B cell (primary cell): ENCODE results near the gene COL8A2. TPM values are rescaled to one million over a fixed set of nuclear protein-coding genes. Genes with fewer than 3 reads are reported as not detected.

Experiments used
- ATAC-seq: fragments of 200-7000 bp; cut with Tn5 transposase; one replicate; pipeline ENCODE4 v1.10.0; 2021; ENCODE audit warnings: low read depth, mild to moderate bottlenecking, moderate number of reproducible peaks, moderate library complexity
- CTCF ChIA-PET: fragments of 350-600 bp; sonication (Branson Sonifier 250); formaldehyde crosslinking; loops from one replicate; lab custom pipeline; 2021; ENCODE audit warnings: antibody characterized with exemption, inconsistent platforms; lab: Charles Lee
- POLR2A ChIA-PET: fragments of 350-600 bp; sonication (Branson Sonifier 250); formaldehyde crosslinking; loops from one replicate; lab custom pipeline; 2021; ENCODE audit warnings: antibody characterized with exemption; lab: Charles Lee
- DNase-seq: peaks from one replicate; pipeline ENCODE4 v3.0.0; 2013
- H2AFZ ChIP-seq: 2 replicates; pipeline ENCODE4 v1.6.1; 2012; ENCODE audit warnings: mild to moderate bottlenecking, low read depth, low read length; ENCODE audit not compliant: insufficient read depth, poor library complexity, severe bottlenecking
- H3K27ac ChIP-seq, 2 donors: 1 replicate in 1 of 2; 2 replicates in 1 of 2; pipeline ENCODE4 v1.5.1; 2012 to 2013; ENCODE audit warnings: low read length in 2 of 2, mild to moderate bottlenecking in 2 of 2, moderate library complexity in 1 of 2
- H3K27me3 ChIP-seq, 4 experiments: fragments of 200-600 bp in 1 of 4; sonication (generic) in 1 of 4; replicated peaks in 1 of 4; 1 replicate in 2 of 4; 2 replicates in 2 of 4; pipeline versions ENCODE4 v1.6.1 to v1.7.0; 2013 to 2016; ENCODE audit warnings: low read length in 3 of 4, mild to moderate bottlenecking in 2 of 4, mixed read lengths in 1 of 4, moderate library complexity in 1 of 4; ENCODE audit not compliant: insufficient read depth in 4 of 4, control insufficient read depth in 3 of 4; ENCODE audit errors: control extremely low read depth in 1 of 4
- H3K36me3 ChIP-seq, 2 experiments: replicated peaks in 1 of 2; 1 replicate in 1 of 2; 2 replicates in 1 of 2; pipeline versions ENCODE4 v1.6.1 to v1.7.1; 2013; ENCODE audit warnings: low read length in 1 of 2; ENCODE audit not compliant: insufficient read depth in 2 of 2, control insufficient read depth in 1 of 2; ENCODE audit errors: control extremely low read depth in 1 of 2, extremely low read depth in 1 of 2
- H3K4me1 ChIP-seq, 2 donors: fragments of 200-600 bp in 1 of 2; sonication (generic) in 1 of 2; 1 replicate in 1 of 2; 2 replicates in 1 of 2; pipeline versions ENCODE4 v1.5.1 to v1.6.1; 2013 to 2017; ENCODE audit warnings: low read length in 2 of 2; ENCODE audit not compliant: control insufficient read depth in 2 of 2, insufficient read depth in 2 of 2
- H3K4me2 ChIP-seq: replicated peaks from 2 replicates; pipeline ENCODE3; 2012; ENCODE audit warnings: mild to moderate bottlenecking, low read depth, low read length; ENCODE audit not compliant: poor library complexity, severe bottlenecking
- H3K4me3 ChIP-seq, 5 experiments: fragments of 200-600 bp in 1 of 5; sonication (generic) in 1 of 5; 1 replicate in 3 of 5; 2 replicates in 2 of 5; pipeline versions ENCODE4 v1.5.1 to v1.7.0; 2011 to 2016; ENCODE audit warnings: low read length in 4 of 5, mild to moderate bottlenecking in 4 of 5, low read depth in 2 of 5, control low read depth in 1 of 5, moderate library complexity in 1 of 5; ENCODE audit not compliant: insufficient read depth in 1 of 5; ENCODE audit errors: control extremely low read depth in 1 of 5, extremely low read depth in 1 of 5
- H3K79me2 ChIP-seq: fragments of 200-600 bp; sonication (generic); one replicate; pipeline ENCODE4 v1.6.0; 2016; ENCODE audit warnings: low read length; ENCODE audit not compliant: control insufficient read depth, insufficient read depth
- H3K9ac ChIP-seq: fragments of 200-600 bp; sonication (generic); 2 replicates; pipeline ENCODE4 v1.6.1; 2017; ENCODE audit warnings: mild to moderate bottlenecking, low read length, moderate library complexity
- H3K9me3 ChIP-seq, 3 donors: one replicate each; pipeline versions ENCODE4 v1.6.1 to v1.7.1; 2013; ENCODE audit warnings: low read length in 2 of 3; ENCODE audit not compliant: control insufficient read depth in 2 of 3, insufficient read depth in 1 of 3; ENCODE audit errors: control extremely low read depth in 1 of 3
- H4K20me1 ChIP-seq: 2 replicates; pipeline ENCODE4 v1.6.0; 2012; ENCODE audit warnings: mild to moderate bottlenecking, low read length; ENCODE audit not compliant: insufficient read depth, control insufficient read depth, poor library complexity, severe bottlenecking
- H3K27ac Mint-ChIP-seq: one replicate; pipeline ENCODE4 v1.8.0; 2021; ENCODE audit warnings: mixed read lengths
- H3K27me3 Mint-ChIP-seq: one replicate; pipeline ENCODE4 v1.8.0; 2021; ENCODE audit warnings: mixed read lengths
- H3K4me1 Mint-ChIP-seq: one replicate; pipeline ENCODE4 v1.8.0; 2021; ENCODE audit warnings: mixed read lengths
- H3K4me3 Mint-ChIP-seq: one replicate; pipeline ENCODE4 v1.8.0; 2021; ENCODE audit warnings: mixed read lengths
- H3K9me3 Mint-ChIP-seq: one replicate; pipeline ENCODE4 v1.8.0; 2022; ENCODE audit warnings: mixed read lengths; ENCODE audit not compliant: insufficient read depth
- CTCF ChIP-seq: fragments of 200-600 bp; IDR thresholded peaks from one replicate; pipeline ENCODE4 v1.8.0; 2022; ENCODE audit warnings: antibody characterized with exemption, mild to moderate bottlenecking
- EZH2 ChIP-seq: IDR thresholded peaks from 2 replicates; pipeline ENCODE4 v1.6.1; 2012; ENCODE audit warnings: borderline replicate concordance, low read depth, mild to moderate bottlenecking, moderate library complexity, low read length; ENCODE audit not compliant: insufficient read depth, poor library complexity, severe bottlenecking
- WGBS: methylation state at CpG from one replicate; pipeline ENCODE4 v1.1.5; 2013; ENCODE audit warnings: missing lambda C conversion rate; ENCODE audit not compliant: insufficient coverage; 5-methylcytosine and 5-hydroxymethylcytosine counted together
- intact Hi-C: fragments of 100-400 bp; cut with micrococcal nuclease; formaldehyde crosslinking; loops from one replicate; pipeline ENCODE4 v1.10.0; 2022
- polyA plus RNA-seq: library from polyadenylated mRNA; depleted of rRNA; stranded (reverse); fragments of >200 nt; gene quantifications from 2 replicates; pipeline ENCODE4 v1.2.3, GENCODE V29; 2012
- total RNA-seq, 2 donors: library from RNA; stranded (reverse); fragments of 120-200 nt in 1 of 2; gene quantifications; 1 replicate in 1 of 2; 2 replicates in 1 of 2; pipeline versions ENCODE4 v1.2.3 to v1.2.4, GENCODE V29; 2013 to 2022

Gene COL8A2
- total and polyA plus RNA-seq, 2 donors (not counting 1 experiment from before 2014, with no cell fraction given), result 0.17 TPM; not detected in 1

GRCh38 chr1:36098650-36099365 is 26.2 kb downstream of the COL8A2 start:
- no peak for ATAC-seq
- Mint-ChIP-seq H3K27me3 (no peaks in the 10 kb centered on the region), H3K27ac (no peak overlapping the region), H3K9me3 (no peaks in the 10 kb centered on the region), H3K4me3 (no peak overlapping the region), H3K4me1 (peaks cover 2% of the 10 kb centered on the region)
- 89% methylated on average over 13 of the region's 13 CpGs for WGBS
- Histone ChIP-seq H3K9me3 (no peaks in the 10 kb centered on the region), H3K4me2 (no peak overlapping the region), H3K79me2 (no peaks in the 10 kb centered on the region), H2AFZ (no peak overlapping the region), H3K4me3 (no peak overlapping the region), H4K20me1 (no peaks in the 10 kb centered on the region), H3K4me1 (peaks cover 0 to 7% of the 10 kb centered on the region in 2 donors), H3K36me3 (peaks cover 0 to 25% of the 10 kb centered on the region in 2 experiments), H3K9ac (no peak overlapping the region), H3K27me3 (no peaks in the 10 kb centered on the region), H3K27ac (no peak overlapping the region)
- no peak for TF ChIP-seq CTCF
- TF ChIP-seq EZH2, result no peak
- ChIA-PET CTCF (interaction anchor here (6.1 to 7.4 kb wide), 2 partner anchors 35 to 188 kb away, joined by 56 to 58 read pairs; no protein-coding TSS in a partner anchor), POLR2A (no interaction called here)
- intact Hi-C loops, result loop anchor here (1.0 to 5.0 kb wide), 3 partner anchors 35 to 1333 kb away; no protein-coding TSS in a partner anchor
- no peak for DNase-seq
